ENCODE data around the gene CCL24.

DNA sequence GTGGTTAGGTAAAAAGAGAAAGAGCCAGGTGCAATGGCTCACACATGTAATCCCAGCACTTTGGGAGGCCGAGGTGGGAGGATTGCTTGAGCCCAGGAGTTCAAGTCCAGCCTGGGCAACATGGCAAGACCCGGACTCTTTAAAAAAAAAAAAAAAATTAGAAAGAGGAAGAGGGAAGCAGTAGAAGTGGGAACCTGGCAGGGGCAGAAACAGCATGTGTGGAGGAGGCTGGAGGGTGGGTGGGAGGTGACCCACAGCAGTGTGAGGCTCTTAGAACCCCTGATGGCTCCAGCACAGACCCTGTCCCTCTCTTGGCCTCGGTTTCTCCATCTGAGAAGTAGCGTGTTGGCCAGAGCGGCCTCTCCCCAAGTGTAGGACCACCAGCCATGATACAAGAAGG, 4.9 kb upstream of the CCL24 start:
- TF ChIP-seq, protein P1, sequence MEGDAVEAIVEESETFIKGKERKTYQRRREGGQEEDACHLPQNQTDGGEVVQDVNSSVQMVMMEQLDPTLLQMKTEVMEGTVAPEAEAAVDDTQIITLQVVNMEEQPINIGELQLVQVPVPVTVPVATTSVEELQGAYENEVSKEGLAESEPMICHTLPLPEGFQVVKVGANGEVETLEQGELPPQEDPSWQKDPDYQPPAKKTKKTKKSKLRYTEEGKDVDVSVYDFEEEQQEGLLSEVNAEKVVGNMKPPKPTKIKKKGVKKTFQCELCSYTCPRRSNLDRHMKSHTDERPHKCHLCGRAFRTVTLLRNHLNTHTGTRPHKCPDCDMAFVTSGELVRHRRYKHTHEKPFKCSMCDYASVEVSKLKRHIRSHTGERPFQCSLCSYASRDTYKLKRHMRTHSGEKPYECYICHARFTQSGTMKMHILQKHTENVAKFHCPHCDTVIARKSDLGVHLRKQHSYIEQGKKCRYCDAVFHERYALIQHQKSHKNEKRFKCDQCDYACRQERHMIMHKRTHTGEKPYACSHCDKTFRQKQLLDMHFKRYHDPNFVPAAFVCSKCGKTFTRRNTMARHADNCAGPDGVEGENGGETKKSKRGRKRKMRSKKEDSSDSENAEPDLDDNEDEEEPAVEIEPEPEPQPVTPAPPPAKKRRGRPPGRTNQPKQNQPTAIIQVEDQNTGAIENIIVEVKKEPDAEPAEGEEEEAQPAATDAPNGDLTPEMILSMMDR (IDR thresholded peaks at IDR 0.05 in 4 of 5, conservative IDR thresholded peaks at IDR 0.05 in 1 of 5): no peak
- no peak for TF ChIP-seq POLR2A (IDR thresholded peaks at IDR 0.05)

Data from gastrocnemius medialis (tissue), 4 donors.